Rectal smooth muscle tissue (tissue), 1 donor: ENCODE measurements around the gene PROCA1.
"Not testable (repeated sequence)": the region's sequence is repeated elsewhere in the genome, so short reads cannot be mapped to it uniquely, and the experiment has no call there.

Source experiments
- H3K27ac ChIP-seq: one replicate; pipeline ENCODE4 v1.7.0; 2013; ENCODE audit warnings: low read depth, low read length, inconsistent platforms
- H3K27me3 ChIP-seq: one replicate; pipeline ENCODE4 v1.7.0; 2013; ENCODE audit warnings: low read length; ENCODE audit not compliant: control insufficient read depth, insufficient read depth
- H3K36me3 ChIP-seq: one replicate; pipeline ENCODE4 v1.7.0; 2013; ENCODE audit warnings: low read length; ENCODE audit not compliant: control insufficient read depth, insufficient read depth
- H3K4me1 ChIP-seq: one replicate; pipeline ENCODE4 v1.7.0; 2013; ENCODE audit warnings: low read length; ENCODE audit not compliant: control insufficient read depth, insufficient read depth
- H3K4me3 ChIP-seq: one replicate; pipeline ENCODE4 v1.7.0; 2013; ENCODE audit warnings: low read length
- H3K9ac ChIP-seq: one replicate; pipeline ENCODE4 v1.7.0; 2013; ENCODE audit warnings: low read length

Gene PROCA1

DNA sequence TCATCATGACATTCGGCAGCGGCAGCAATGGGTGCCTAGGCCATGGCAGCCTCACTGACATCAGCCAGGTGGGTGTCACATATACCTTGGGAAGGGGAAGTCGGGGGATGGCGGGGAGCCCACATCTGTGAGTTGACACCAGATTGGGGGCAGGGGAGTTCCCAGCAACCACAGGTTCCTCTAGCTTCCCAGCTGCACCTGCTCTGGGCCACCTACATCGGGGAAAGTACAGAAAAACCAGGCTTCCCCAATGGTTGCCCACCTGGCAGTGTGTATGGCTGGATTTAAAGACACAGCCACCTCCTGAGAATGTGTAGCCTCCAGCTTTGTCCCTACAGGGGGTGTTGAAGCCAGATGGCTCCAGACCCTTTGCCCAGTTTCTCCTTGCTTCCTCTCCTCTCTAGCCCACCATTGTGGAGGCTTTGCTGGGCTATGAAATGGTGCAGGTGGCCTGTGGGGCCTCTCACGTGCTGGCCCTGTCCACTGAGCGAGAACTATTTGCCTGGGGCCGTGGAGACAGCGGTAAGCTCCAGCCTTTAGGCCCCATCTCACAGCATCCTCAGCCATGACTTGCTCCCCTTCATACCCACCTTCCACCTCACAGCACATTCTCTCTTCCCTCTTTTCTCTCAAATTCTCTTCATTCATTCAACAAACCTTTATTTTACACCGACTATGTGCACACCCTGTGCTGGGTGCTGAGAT lies 27.1 kb upstream of the PROCA1 start:
- H3K27me3 ChIP-seq, result no peaks in the 10 kb centered on the region
- H3K36me3 ChIP-seq, result no peaks in the 10 kb centered on the region
- H3K9ac ChIP-seq, result no peak overlapping the region
- H3K4me3 ChIP-seq, result no peak overlapping the region
- H3K27ac ChIP-seq, result no peak overlapping the region
- peaks cover 6% of the 10 kb centered on the region for H3K4me1 ChIP-seq

DNA sequence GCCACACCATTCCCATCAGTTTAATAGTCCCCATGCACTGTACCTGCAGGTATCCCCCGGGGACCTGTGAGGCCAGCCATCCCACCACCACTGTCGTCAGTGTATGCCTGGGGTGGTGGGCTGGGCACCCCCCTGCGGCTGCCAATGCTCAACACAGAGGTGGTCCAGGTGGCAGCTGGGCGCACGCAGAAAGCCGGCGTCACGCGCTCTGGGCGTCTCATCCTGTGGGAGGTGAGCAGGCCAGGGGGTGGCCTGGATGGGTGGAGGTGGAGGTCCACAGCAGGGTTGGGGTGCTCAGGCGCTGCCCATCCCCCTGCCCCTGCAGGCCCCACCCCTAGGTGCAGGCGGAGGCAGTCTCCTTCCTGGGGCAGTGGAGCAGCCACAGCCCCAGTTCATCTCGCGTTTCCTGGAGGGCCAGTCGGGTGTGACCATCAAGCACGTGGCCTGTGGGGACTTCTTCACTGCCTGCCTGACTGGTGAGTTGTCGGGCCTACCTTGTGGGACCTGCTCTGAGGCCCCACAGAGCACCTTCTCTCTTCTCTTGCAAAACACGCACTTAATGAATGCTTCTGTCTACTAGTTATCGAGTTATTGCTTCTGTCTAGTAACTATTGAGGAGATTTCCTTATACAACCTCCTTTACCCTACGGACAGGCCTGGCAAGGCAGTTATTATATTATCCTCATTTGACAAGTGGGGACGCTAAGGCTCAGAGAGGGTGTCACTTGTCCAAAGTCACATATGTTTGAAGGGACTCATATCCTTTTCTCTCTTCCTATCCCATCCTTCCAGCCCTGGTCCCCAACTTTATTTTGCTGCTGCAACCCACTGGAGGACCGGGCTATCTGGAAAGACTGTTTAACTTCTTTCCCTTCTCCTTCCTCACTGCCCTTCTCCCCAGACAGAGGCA lies 26.3 kb upstream of the PROCA1 start:
- H3K9ac ChIP-seq, result no peak overlapping the region
- no peaks in the 10 kb centered on the region for H3K27me3 ChIP-seq
- no peak overlapping the region for H3K4me3 ChIP-seq
- no peak overlapping the region for H3K27ac ChIP-seq
- peaks cover under 1% of the 10 kb centered on the region for H3K4me1 ChIP-seq
- no peaks in the 10 kb centered on the region for H3K36me3 ChIP-seq

DNA sequence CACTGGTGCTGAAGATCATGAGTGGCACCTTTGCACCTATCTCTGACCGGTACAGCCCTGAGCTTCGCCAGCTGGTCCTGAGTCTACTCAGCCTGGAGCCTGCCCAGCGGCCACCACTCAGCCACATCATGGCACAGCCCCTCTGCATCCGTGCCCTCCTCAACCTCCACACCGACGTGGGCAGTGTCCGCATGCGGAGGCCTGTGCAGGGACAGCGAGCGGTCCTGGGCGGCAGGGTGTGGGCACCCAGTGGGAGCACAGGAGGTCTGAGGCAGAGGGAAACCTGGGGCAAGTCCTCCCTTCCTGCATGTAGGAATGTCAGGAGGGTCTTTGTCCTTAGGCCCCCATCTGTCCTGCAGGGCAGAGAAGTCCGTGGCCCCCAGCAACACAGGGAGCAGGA lies 25.6 kb upstream of the PROCA1 start:
- no peak overlapping the region for H3K4me3 ChIP-seq
- H3K27me3 ChIP-seq, result no peaks in the 10 kb centered on the region
- H3K36me3 ChIP-seq, result no peaks in the 10 kb centered on the region
- no peak overlapping the region for H3K27ac ChIP-seq
- H3K9ac ChIP-seq, result no peak overlapping the region
- H3K4me1 ChIP-seq, result no peaks in the 10 kb centered on the region

DNA sequence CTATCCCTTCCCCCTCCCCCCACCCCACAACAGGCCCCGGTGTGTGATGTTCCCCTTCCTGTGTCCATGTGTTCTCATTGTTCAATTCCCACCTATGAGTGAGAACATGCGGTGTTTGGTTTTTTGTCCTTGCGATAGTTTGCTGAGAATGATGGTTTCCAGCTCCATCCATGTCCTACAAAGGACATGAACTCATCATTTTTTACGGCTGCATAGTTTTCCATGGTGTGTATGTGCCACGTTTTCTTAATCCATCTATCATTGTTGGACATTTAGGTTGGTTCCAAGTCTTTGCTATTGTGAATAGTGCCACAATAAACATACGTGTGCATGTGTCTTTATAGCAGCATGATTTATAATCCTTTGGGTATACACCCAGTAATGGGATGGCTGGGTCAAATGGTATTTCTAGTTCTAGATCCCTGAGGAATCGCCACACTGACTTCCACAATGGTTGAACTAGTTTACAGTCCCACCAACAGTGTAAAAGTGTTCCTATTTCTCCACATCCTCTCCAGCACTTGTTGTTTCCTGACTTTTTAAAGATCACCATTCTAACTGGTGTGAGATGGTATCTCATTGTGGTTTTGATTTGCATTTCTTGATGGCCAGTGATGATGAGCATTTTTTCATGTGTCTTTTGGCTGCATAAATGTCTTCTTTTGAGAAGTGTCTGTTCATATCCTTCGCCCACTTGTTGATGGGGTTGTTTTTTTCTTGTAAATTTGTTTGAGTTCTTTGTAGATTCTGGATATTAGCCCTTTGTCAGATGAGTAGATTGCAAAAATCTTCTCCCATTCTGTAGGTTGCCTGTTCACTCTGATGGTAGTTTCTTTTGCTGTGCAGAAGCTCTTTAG lies 24.5 kb upstream of the PROCA1 start:
- H3K4me3 ChIP-seq, H3K4me1 ChIP-seq, H3K27me3 ChIP-seq, H3K9ac ChIP-seq, H3K27ac ChIP-seq, H3K36me3 ChIP-seq: not testable (repeated sequence)

DNA sequence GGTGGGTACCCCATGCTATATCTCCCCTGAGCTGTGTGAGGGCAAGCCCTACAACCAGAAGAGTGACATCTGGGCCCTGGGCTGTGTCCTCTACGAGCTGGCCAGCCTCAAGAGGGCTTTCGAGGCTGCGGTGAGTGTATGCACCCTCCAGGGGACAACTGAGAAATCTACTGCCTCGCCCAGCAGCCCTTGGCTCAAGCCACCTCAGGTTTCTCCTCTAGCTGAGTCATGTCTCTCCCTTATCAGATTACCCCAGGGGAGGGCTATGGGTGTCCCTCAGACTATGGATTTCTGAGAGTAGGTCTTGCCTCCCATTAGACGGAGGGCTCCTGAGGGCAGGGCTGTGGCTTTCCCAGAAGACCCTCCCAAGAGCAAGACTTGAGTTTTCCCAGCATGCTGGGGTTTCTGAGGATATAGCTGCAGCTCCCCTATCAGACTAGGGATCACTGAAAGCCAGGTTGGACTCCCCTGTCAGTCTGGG lies 23.6 kb upstream of the PROCA1 start:
- no peaks in the 10 kb centered on the region for H3K36me3 ChIP-seq
- no peaks in the 10 kb centered on the region for H3K27me3 ChIP-seq
- no peak overlapping the region for H3K9ac ChIP-seq
- H3K27ac ChIP-seq, result no peak overlapping the region
- no peaks in the 10 kb centered on the region for H3K4me1 ChIP-seq
- no peak overlapping the region for H3K4me3 ChIP-seq

DNA sequence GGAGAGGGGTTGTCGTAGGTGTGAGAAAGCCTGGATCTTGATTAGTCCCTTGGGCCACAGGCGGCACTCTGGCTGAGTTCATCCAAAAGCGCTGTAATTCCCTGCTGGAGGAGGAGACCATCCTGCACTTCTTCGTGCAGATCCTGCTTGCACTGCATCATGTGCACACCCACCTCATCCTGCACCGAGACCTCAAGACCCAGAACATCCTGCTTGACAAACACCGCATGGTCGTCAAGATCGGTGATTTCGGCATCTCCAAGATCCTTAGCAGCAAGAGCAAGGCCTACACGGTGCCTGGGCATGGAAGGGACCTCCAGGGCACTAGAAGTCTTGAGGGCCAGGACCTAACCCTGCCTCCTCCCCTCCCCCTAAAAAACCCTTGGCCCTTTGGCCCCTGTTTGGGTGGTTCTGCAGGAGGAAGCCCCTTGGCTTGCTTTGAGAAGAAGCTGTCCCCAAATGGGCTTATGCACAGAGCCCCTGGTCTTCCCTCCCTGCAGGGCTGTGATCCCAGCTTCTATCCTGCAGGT lies 23.1 kb upstream of the PROCA1 start:
- Histone ChIP-seq H3K9ac (no peak overlapping the region), H3K4me1 (no peaks in the 10 kb centered on the region), H3K27ac (no peak overlapping the region), H3K4me3 (no peak overlapping the region), H3K36me3 (no peaks in the 10 kb centered on the region), H3K27me3 (no peaks in the 10 kb centered on the region)

DNA sequence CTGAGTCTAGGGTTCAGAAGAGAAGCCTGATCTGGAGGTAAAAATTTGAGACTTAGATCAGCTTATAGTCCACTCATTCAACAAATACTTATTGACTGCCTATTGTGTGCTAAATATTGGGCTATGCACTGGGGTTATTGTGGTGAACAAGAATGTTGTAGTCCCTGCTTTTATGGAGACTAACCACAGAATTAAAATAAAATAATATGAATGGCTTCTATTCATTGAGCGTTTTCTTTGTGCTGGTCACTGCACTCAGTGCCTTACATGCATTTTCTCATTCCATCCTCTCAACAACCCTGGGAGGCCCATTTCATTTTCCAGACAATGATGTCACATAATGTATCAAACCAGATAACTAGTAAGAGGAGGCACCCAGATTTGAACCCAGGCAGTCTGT lies 21.7 kb upstream of the PROCA1 start:
- no peak overlapping the region for H3K9ac ChIP-seq
- H3K4me1 ChIP-seq, result no peaks in the 10 kb centered on the region
- H3K27me3 ChIP-seq, result no peaks in the 10 kb centered on the region
- H3K27ac ChIP-seq, result no peak overlapping the region
- no peak overlapping the region for H3K4me3 ChIP-seq
- H3K36me3 ChIP-seq, result no peaks in the 10 kb centered on the region

DNA sequence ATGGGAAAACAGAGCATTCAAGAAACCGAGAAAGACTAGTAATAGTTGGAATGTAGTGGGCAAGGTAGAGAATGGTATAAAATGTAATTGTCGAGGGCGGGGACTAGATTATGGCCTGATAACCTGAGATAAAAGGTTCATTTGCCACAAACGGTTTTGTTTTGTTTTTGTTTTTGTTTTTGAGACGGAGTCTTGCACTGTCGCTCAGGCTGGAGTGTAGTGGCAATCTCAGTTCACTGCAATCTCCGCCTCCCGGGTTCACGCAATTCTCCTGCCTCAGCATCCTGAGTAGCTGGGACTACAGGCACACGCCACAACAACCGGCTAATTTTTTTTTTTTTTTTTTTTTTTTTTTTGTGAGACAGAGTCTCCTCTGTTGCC lies 18.3 kb upstream of the PROCA1 start:
- Histone ChIP-seq H3K4me3 (no peak overlapping the region), H3K36me3 (no peaks in the 10 kb centered on the region), H3K4me1 (peaks cover 6% of the 10 kb centered on the region), H3K9ac (no peak overlapping the region), H3K27me3 (no peaks in the 10 kb centered on the region), H3K27ac (no peak overlapping the region)

DNA sequence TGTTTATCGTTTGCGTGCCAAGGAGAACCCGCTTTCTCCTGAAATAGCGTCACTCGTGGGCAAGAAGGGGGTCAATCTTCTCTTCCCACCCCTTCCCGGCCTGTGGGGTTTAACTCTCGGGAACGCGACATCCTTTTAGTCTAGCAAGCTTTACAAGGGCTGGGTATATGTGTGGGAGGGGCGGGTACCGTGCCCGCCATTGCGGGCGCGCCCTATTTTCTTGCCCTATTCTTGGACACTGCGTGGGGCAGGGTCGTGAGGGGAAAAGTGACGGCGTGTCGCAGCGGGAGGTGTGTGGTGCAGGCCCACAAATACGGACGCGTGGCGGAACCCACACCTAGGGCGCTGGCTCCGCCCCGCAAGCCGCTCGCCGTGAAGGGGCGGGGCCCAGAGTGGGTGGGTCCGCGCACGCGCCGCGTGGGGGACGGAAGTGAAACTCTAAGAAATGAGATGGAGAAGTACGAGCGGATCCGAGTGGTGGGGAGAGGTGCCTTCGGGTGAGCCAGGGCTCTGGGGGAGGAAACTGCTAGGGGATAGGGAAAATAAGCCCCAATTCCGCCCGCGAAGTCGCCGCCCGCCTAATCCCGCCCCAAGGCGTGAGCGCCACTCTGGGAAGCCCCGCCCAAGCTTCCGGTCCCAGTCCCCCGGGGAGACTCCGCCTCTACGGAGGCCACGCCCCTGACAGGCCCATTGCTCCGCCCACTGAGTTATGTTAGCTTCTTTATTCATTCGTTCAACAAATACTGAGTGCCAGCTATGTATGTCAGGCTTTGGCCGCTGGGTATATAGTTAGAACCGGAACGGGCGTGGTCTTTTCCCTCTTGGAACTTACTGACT lies 16.9 kb upstream of the PROCA1 start, which contains the start of gene NEK8:
Gene NEK8 (plus strand): TSS at position 425 of the 837 bp plus-strand sequence. CDS start 26 bp downstream, at position 451.
- Histone ChIP-seq H3K27me3 (no peaks in the 10 kb centered on the region), H3K4me1 (peaks cover 6% of the 10 kb centered on the region), H3K4me3 (peak within 1 kb of the TSS; percentile 79), H3K9ac (peak within 1 kb of the TSS; percentile 92), H3K36me3 (peaks cover 4% of the 10 kb centered on the region), H3K27ac (peak within 1 kb of the TSS; percentile 98)

DNA sequence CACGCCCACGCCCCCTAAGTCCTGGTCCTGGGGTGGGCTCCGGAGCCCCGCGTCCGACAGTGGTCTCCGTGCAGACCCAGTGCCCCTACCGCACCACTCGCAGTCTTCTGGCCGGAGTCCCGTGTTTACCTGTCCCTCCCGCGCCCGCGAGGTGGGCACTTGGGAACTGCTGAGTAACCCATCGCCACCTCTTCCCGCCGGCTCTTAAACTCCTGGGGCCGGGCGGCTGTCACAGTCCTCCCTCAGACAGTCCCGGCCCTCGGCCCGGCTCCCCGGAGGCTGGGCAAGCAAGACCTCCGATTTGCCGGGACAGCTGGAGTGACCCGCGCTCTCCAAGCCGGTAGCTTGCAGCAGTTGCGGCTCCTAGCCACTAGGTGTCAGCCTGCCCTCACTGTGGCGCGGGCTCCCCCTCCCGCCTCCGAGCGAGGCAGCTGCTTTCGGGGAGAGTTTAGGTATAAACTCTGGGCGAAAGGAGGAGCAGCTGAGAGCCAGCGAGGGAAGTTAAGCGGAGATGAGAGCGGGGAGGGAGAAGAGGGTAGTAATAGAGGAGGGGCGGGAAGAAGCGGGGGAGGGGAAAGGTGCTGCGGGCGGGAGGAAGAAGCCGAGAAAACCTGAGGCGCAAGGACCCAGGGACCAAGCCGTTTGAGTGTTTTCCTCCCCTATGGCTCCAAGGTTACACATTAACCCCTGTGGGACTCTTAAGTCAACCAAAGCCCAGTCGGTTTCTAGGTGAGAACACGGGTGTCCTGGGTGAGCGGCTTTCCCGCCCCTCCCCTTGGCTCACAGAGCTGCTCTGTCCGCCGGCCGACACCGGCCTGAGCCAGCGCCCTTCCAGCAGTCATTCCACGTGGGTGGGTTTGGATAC lies 15.2 kb upstream of the PROCA1 start:
- Histone ChIP-seq H3K27ac (no peak overlapping the region), H3K4me1 (peaks cover 6% of the 10 kb centered on the region), H3K9ac (peak overlapping the region; percentile 7), H3K36me3 (peaks cover 18% of the 10 kb centered on the region), H3K27me3 (no peaks in the 10 kb centered on the region), H3K4me3 (peak overlapping the region; percentile 79)

DNA sequence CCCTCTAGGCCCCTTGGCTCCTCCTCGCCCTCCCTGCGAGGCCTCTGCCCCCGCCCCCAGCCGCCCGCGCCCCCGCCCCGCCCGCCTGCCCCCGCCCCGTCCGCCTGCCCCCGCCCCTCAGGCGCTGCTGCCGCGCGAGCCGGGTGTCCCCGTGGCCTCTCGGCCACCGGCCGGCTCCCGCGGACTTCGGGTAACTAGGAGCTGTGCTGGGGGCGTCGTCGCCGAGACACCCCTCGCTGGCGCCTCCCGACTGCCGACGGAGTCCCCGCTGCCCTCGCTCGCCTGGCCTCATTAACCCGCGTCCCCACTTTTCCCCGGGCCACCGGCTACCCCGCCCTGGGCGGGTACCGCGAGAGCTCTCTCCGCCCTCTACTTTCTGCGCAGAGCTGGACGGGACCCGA lies 14.5 kb upstream of the PROCA1 start, which contains the start of gene TLCD1:
Gene TLCD1 (minus strand): TSS at position 8 of the 401 bp plus-strand sequence. CDS start 136 bp downstream, outside the sequence.
- peak within 1 kb of the TSS; percentile 13 for H3K9ac ChIP-seq
- no peak within 1 kb of the TSS for H3K27ac ChIP-seq
- peaks cover 11% of the 10 kb centered on the region for H3K4me1 ChIP-seq

More for the DNA sequence above, 14.5 kb upstream of the PROCA1 start, which contains the start of gene TLCD1:
- H3K27me3 ChIP-seq, result no peaks in the 10 kb centered on the region
- H3K36me3 ChIP-seq, result peaks cover 18% of the 10 kb centered on the region
- peak within 1 kb of the TSS; percentile 79 for H3K4me3 ChIP-seq
